NT2/D1 (cell line): ENCODE results near the gene ASIC2.

Experiments
- YY1 ChIP-seq: IDR thresholded peaks from 2 replicates; pipeline ENCODE4 v1.6.1; 2011; ENCODE audit not compliant: insufficient read length, insufficient read depth
- ZNF274 ChIP-seq: IDR thresholded peaks from 2 replicates; pipeline ENCODE4 v1.6.1; 2011; ENCODE audit warnings: mild to moderate bottlenecking, low read depth, low read length

GRCh38 chr17:33145941-33146340 is 147.2 kb downstream of the ASIC2 start:
- TF ChIP-seq ZNF274 (no peak), YY1 (no peak)
